Right ventricle myocardium inferior (tissue), 1 donor: Measurements from ENCODE around the gene SIX3. TPM values are rescaled to one million over a fixed set of nuclear protein-coding genes. Genes with fewer than 3 reads are reported as not detected.

Experiments
- ATAC-seq: fragments of 200-7000 bp; cut with Tn5 transposase; one replicate; pipeline ENCODE4 v1.9.1; 2020; ENCODE audit warnings: mild to moderate bottlenecking, moderate library complexity
- DNase-seq: peaks from one replicate; pipeline ENCODE4 v3.0.0; 2021; ENCODE audit errors: missing footprints
- intact Hi-C: fragments of 100-400 bp; cut with DNase I; formaldehyde crosslinking; loops from one replicate; pipeline ENCODE4 v1.11.0; 2022
- total RNA-seq: library from RNA; stranded (reverse); fragmentation: NEBNext Ultra II Directional; extraction: Animal tissue kit (Norgen Biotek cat#: 25700); gene quantifications from one replicate; pipeline ENCODE4 v1.2.1, GENCODE V29; 2021
- donor health status: DM: no; HTN: yes; CAD: no; lungs with severe emphysema.

SIX3 gene
- total RNA-seq, 1 donor from 2014 or later: not detected

- ATAC-seq (no peak), DNase-seq (no peak)
- intact Hi-C loops: no loop called here
Observed at GRCh38 chr2:44970846-44971450, 29.4 kb downstream of the SIX3 start.

GRCh38 chr2:44972771-44973535, 31.5 kb downstream of the SIX3 start:
- DNase-seq: no peak
- intact Hi-C loops: no loop called here
- no peak for ATAC-seq

- no peak for ATAC-seq
- intact Hi-C loops: no loop called here
- DNase-seq: no peak
Observed at GRCh38 chr2:44974064-44974715, 32.7 kb downstream of the SIX3 start.

GRCh38 chr2:44975571-44976450, 34.3 kb downstream of the SIX3 start:
- no peak for ATAC-seq
- DNase-seq: no peak
- intact Hi-C loops: no loop called here

GRCh38 chr2:44979581-44979980, 38.1 kb downstream of the SIX3 start:
- DNase-seq (no peak), ATAC-seq (no peak)
- intact Hi-C loops: no loop called here

- intact Hi-C loops: loop anchor here (1.0 kb wide), 1 partner anchor 513 kb away; no protein-coding TSS in a partner anchor
- DNase-seq: no peak
- no peak for ATAC-seq
Observed at GRCh38 chr2:44980751-44981713, 39.5 kb downstream of the SIX3 start.

- ATAC-seq (peak; percentile 64), DNase-seq (peak; percentile 79)
- intact Hi-C loops: loop anchor here (1.0 kb wide), 1 partner anchor 513 kb away; no protein-coding TSS in a partner anchor
Observed at GRCh38 chr2:44981714-44982108, 40.2 kb downstream of the SIX3 start.

GRCh38 chr2:44983836-44984604, 42.5 kb downstream of the SIX3 start:
- ATAC-seq: no peak
- intact Hi-C loops: no loop called here
- DNase-seq: no peak

- ATAC-seq (no peak), DNase-seq (no peak)
- intact Hi-C loops: no loop called here
Observed at GRCh38 chr2:44989176-44989575, 47.7 kb downstream of the SIX3 start.

GRCh38 chr2:44994377-44994776, 52.9 kb downstream of the SIX3 start:
- intact Hi-C loops: no loop called here
- DNase-seq (no peak), ATAC-seq (no peak)

Other genes starting within 250 kb of the SIX3 start
- 0.65 TPM for gene SIX2, start 67.8 kb downstream of the SIX3 start, total RNA-seq